Heart left ventricle (tissue), 16 donors: ENCODE measurements around the gene DMGDH. TPM values are rescaled to one million over a fixed set of nuclear protein-coding genes. Genes with fewer than 3 reads are reported as not detected.

Experiments used
- ATAC-seq, 4 donors: fragments of 200-7000 bp; cut with Tn5 transposase; one replicate each; pipeline ENCODE4 v1.9.1; 2020 to 2022; ENCODE audit warnings: moderate library complexity in 4 of 4, mild to moderate bottlenecking in 3 of 4, moderate number of reproducible peaks in 1 of 4
- DNase-seq, 5 donors: peaks; one replicate each; pipeline ENCODE4 v3.0.0-alpha.2; 2020
- H3K27ac ChIP-seq, 12 donors: fragments of 200-600 bp; sonication (generic) in 4 of 12; one replicate each; pipeline versions ENCODE4 v1.5.0 to v1.8.0; 2016 to 2022; ENCODE audit warnings: mild to moderate bottlenecking in 2 of 12
- H3K27me3 ChIP-seq, 9 donors: fragments of 200-600 bp; sonication (generic) in 2 of 9; one replicate each; pipeline versions ENCODE4 v1.5.1 to v1.8.0; 2016 to 2022; ENCODE audit warnings: mild to moderate bottlenecking in 3 of 9
- H3K36me3 ChIP-seq, 9 donors: fragments of 200-600 bp; sonication (generic) in 2 of 9; one replicate each; pipeline versions ENCODE4 v1.5.0 to v1.8.0; 2018 to 2022; ENCODE audit warnings: mild to moderate bottlenecking in 2 of 9
- H3K4me1 ChIP-seq, 12 donors: fragments of 200-600 bp; sonication (generic) in 4 of 12; one replicate each; pipeline versions ENCODE4 v1.5.0 to v1.8.0; 2016 to 2022; ENCODE audit warnings: mild to moderate bottlenecking in 3 of 12
- H3K4me3 ChIP-seq, 12 donors: fragments of 200-600 bp; sonication (generic) in 4 of 12; one replicate each; pipeline versions ENCODE4 v1.5.0 to v1.8.0; 2017 to 2022; ENCODE audit warnings: mild to moderate bottlenecking in 9 of 12, moderate library complexity in 4 of 12
- H3K9me3 ChIP-seq, 12 donors: fragments of 200-600 bp; sonication (generic) in 4 of 12; one replicate each; pipeline versions ENCODE4 v1.5.0 to v1.8.0; 2016 to 2022; ENCODE audit warnings: mild to moderate bottlenecking in 1 of 12
- CTCF ChIP-seq, 12 donors: fragments of 200-600 bp; sonication (generic) in 4 of 12; IDR thresholded peaks; one replicate each; pipeline versions ENCODE4 v1.5.0 to v1.8.0; 2018 to 2022; ENCODE audit warnings: antibody characterized with exemption in 12 of 12, mild to moderate bottlenecking in 5 of 12
- POLR2A ChIP-seq, 2 donors: fragments of 450-650 bp; IDR thresholded peaks; one replicate each; pipeline ENCODE4 v1.6.1; 2017; ENCODE audit warnings: antibody characterized with exemption in 2 of 2, mild to moderate bottlenecking in 2 of 2, moderate library complexity in 2 of 2
- WGBS, 4 donors: extraction: QIAGEN DNeasy Blood & Tissue Kit in 2 of 4; methylation state at CpG; one replicate each; pipeline versions ENCODE4 v1.1.5 to v1.1.7; 2013 to 2018; 5-methylcytosine and 5-hydroxymethylcytosine counted together
- intact Hi-C, 10 donors: fragments of 100-400 bp; cut with DNase I; formaldehyde crosslinking; loops; one replicate each; pipeline versions ENCODE4 v1.11.1 to v1.14.2; 2022
- polyA plus RNA-seq, 2 donors: library from polyadenylated mRNA; stranded (reverse); fragments of 200-250 nt; gene quantifications; one replicate each; pipeline ENCODE4 v1.2.3, GENCODE V29; 2013
- total RNA-seq, 9 donors: library from RNA; depleted of rRNA in 2 of 9; stranded (reverse); fragments of >200 nt in 2 of 9; fragmentation: NEBNext Ultra II Directional in 3 of 9; extraction: Animal tissue kit (Norgen Biotek cat#: 25700) in 3 of 9; gene quantifications; one replicate each; pipeline versions ENCODE4 v1.1.0 to v1.2.4, GENCODE V29; 2016 to 2023
- donor health status: ischemic (EF 13 %, LVEDD 7.1; RV severe dilation, severe dysfunction).
- donor health status: healthy with polysubstance abuse.
- donor health status: DM: no; HTN: yes; CAD: no.
- donor health status: DM: no; HTN: no; CAD: no.
- donor health status: ischemic (EF 25% LVEDD 6.9; RV normal size, moderate dysfunction).
- donor health status: ischemic (EF 25% LVEDD 5.7; RV mildly dilated, moderate dysfunction).
- donor health status: healthy.
- donor health status: DM: yes; HTN: yes; CAD: no.
- donor health status: ischemic (EF 35%, LVEDD 5.7; RV mildly dilated, moderate dysfunction).
- donor health status: nonischemic (EF 11% LVEDD 7.7; RV severe dilation, severe dysfunction).
- donor health status: DM: yes; HTN: yes; CAD: no.
- donor health status: PGD.
- donor health status: ischemic (EF 29% LVEDD 5.4; RV normal size, mild dysfunction).
- donor health status: nonischemic (EF 23%, LVEDD 6.1; RV moderate dilation, normal function).

DMGDH gene
- total and polyA plus RNA-seq, 11 donors: 0.25 to 3.2 (median 2.2) TPM

DNA sequence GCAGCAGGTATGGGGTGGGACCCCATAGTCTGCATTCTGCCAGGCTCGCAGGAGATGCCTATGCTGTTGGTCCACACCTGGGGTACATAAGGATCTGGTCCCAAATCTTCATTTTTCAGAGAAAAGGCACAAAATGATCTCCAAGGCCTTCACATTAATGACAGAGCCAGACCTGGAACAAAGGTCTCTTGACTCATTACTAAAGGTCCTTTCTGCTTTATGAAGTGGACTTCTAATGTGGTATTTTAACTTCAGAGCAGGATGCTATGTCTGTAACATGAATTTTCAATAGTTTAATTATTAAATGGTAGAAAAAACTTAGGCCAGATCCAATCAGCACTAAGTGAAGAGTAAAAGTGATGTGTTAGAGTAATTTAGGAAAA is 38.0 kb downstream of the DMGDH start:
- no peaks in the 10 kb centered on the region for H3K4me1 ChIP-seq
- TF ChIP-seq CTCF (IDR thresholded peaks at IDR 0.05) (no peak), POLR2A (IDR thresholded peaks at IDR 0.05) (no peak)
- 91 to 100% (median 97%) methylated on average over 1 of the region's 1 CpG for WGBS, 4 donors
- no peak for DNase-seq
- H3K9me3 ChIP-seq: peaks cover 0 to 1% (median 0%) of the 10 kb centered on the region in 12 donors
- no peak overlapping the region for H3K4me3 ChIP-seq
- H3K27ac ChIP-seq: no peak overlapping the region
- intact Hi-C loops: no loop called here
- H3K36me3 ChIP-seq: no peaks in the 10 kb centered on the region
- ATAC-seq: no peak
- no peaks in the 10 kb centered on the region for H3K27me3 ChIP-seq

DNA sequence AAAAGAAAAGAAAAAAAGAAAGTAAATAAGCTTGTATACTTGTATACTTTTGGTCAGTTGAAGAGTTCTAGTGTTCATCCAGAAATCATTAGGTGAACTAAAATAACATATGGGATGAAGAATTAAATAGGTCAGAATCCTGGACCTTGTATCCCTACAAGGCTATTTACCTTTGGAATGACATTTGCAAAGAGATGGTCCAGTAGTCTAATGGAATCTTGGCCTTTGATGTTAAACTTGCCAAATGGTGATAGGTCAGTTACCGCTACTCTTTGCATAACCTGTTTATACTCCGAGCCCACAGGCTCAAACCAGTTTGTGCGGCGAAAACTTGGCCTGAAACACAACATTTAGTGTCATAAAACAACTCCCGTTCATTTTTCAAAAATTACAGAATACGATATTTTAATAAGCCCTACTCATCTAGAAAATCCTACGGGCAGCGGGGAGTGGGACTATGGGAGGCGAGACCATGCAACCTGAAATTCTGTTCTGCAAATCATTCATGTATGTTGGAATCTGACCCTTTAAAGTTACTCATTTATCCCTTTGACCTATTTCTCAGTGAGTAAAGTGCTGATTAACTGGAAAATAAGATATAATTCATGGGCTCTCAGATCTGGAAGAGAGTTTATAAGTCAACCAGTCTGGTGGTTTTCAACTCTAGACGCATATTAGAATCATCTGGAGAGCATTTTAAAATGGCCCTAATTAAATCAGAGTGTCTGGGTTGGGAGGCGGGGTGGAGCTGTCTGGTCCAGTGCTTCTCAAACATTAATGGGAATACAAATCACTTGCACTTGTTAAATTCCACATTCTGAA is 38.6 kb downstream of the DMGDH start:
- ATAC-seq (no peak), DNase-seq (no peak)
- no peaks in the 10 kb centered on the region for H3K9me3 ChIP-seq
- H3K27ac ChIP-seq: no peak overlapping the region
- intact Hi-C loops: no loop called here
- H3K27me3 ChIP-seq: no peaks in the 10 kb centered on the region
- no peaks in the 10 kb centered on the region for H3K4me1 ChIP-seq
- TF ChIP-seq CTCF (IDR thresholded peaks at IDR 0.05) (no peak), POLR2A (IDR thresholded peaks at IDR 0.05) (no peak)
- WGBS, 4 donors: 89 to 97% (median 94%) methylated on average over 11 of the region's 11 CpGs
- no peak overlapping the region for H3K4me3 ChIP-seq
- H3K36me3 ChIP-seq: no peaks in the 10 kb centered on the region

- 3 to 8% (median 5%) methylated on average over 13 of the region's 13 CpGs for WGBS, 4 donors
- ATAC-seq (peak in 3 of 4 donors; percentile 45 to 71 (median 55)), DNase-seq (peak; percentile 50 to 71 (median 56))
- H3K4me3 ChIP-seq: peak overlapping the region in 11 of 12 donors; percentile 7 to 53 (median 31)
- intact Hi-C loops: loop anchor here in 9 of 10 donors (1.0 to 10.0 kb wide), 7 partner anchors 87 to 1060 kb away; partner anchors contain the start of gene BHMT (in 1 of the 9)
- no peaks in the 10 kb centered on the region for H3K9me3 ChIP-seq
- TF ChIP-seq POLR2A (IDR thresholded peaks at IDR 0.05): no peak
- TF ChIP-seq CTCF (IDR thresholded peaks at IDR 0.05): peak; percentile 89 to 99 (median 97)
- no peaks in the 10 kb centered on the region for H3K36me3 ChIP-seq
- H3K4me1 ChIP-seq: peaks cover 0 to 11% (median 4%) of the 10 kb centered on the region in 12 donors
- H3K27ac ChIP-seq: peak overlapping the region in 1 of 12 donors; percentile 33
- H3K27me3 ChIP-seq: no peaks in the 10 kb centered on the region
These were observed 44.4 kb downstream of the DMGDH start for GRCh38 chr5:79025054-79025472.

GRCh38 chr5:79023947-79024346 is 45.5 kb downstream of the DMGDH start:
- peaks cover 0 to 11% (median 4%) of the 10 kb centered on the region in 12 donors for H3K4me1 ChIP-seq
- no peaks in the 10 kb centered on the region for H3K27me3 ChIP-seq
- no peaks in the 10 kb centered on the region for H3K9me3 ChIP-seq
- 96 to 97% (median 96%) methylated on average over 1 of the region's 1 CpG for WGBS, 4 donors
- H3K4me3 ChIP-seq: no peak overlapping the region
- TF ChIP-seq CTCF (IDR thresholded peaks at IDR 0.05): no peak
- no peak for TF ChIP-seq POLR2A (IDR thresholded peaks at IDR 0.05)
- H3K36me3 ChIP-seq: no peaks in the 10 kb centered on the region
- H3K27ac ChIP-seq: no peak overlapping the region
- no peak for DNase-seq
- intact Hi-C loops: loop anchor here (1.0 to 10.0 kb wide), 13 partner anchors 88 to 1061 kb away; partner anchors contain the start of gene BHMT (in 1 of the 10)
- ATAC-seq: no peak
